OCI-LY7 (cell line): ENCODE data around the gene CSTPP1. TPM values are rescaled to one million over a fixed set of nuclear protein-coding genes. Genes with fewer than 3 reads are reported as not detected.

ENCODE experiments used
- BruUV-seq: library from RNA; stranded (reverse); fragments of 400-500 nt; replicated peaks from 2 replicates; lab custom pipeline; 2021; lab: Mats Ljungman, UMichigan
- CTCF ChIA-PET: fragments of 300-600 bp; sonication (Branson Sonifier 250); formaldehyde crosslinking; loops from one replicate; lab custom pipeline; 2022; ENCODE audit warnings: antibody characterized with exemption; ENCODE audit not compliant: unreplicated experiment; lab: Charles Lee
- POLR2A ChIA-PET: fragments of 300-600 bp; sonication (Branson Sonifier 250); formaldehyde crosslinking; loops from one replicate; lab custom pipeline; 2022; ENCODE audit warnings: antibody characterized with exemption; lab: Charles Lee
- DNase-seq: peaks from one replicate; pipeline ENCODE4 v3.0.0-alpha.2; 2015; ENCODE audit warnings: low spot score
- H2AFZ ChIP-seq: fragments of 200-600 bp; sonication (generic), shearing (Covaris generic); 2 replicates; pipeline ENCODE4 v1.6.1; 2014; ENCODE audit warnings: mild to moderate bottlenecking, antibody characterized with exemption, low read length, moderate library complexity
- H3K27ac ChIP-seq: fragments of 200-600 bp; sonication (generic); 2 replicates; pipeline ENCODE4 v1.5.1; 2014; ENCODE audit warnings: mixed run types, low read depth, mild to moderate bottlenecking, moderate library complexity, low read length, inconsistent platforms; ENCODE audit not compliant: poor library complexity, severe bottlenecking
- H3K36me3 ChIP-seq: fragments of 200-600 bp; sonication (generic); 2 replicates; pipeline ENCODE4 v1.6.1; 2014; ENCODE audit warnings: mild to moderate bottlenecking, antibody characterized with exemption, low read length, moderate library complexity, mixed read lengths; ENCODE audit not compliant: insufficient read depth
- H3K4me1 ChIP-seq: fragments of 200-600 bp; sonication (generic); 2 replicates; pipeline ENCODE4 v1.5.1; 2014; ENCODE audit warnings: mild to moderate bottlenecking, low read length; ENCODE audit not compliant: insufficient read depth, poor library complexity, severe bottlenecking
- H3K4me2 ChIP-seq: fragments of 200-600 bp; sonication (generic); 2 replicates; pipeline ENCODE4 v1.6.1; 2014; ENCODE audit warnings: mild to moderate bottlenecking, low read length
- H3K4me3 ChIP-seq: fragments of 200-600 bp; sonication (generic); 2 replicates; pipeline ENCODE4 v1.5.1; 2014; ENCODE audit warnings: mild to moderate bottlenecking, low read depth, low read length; ENCODE audit not compliant: poor library complexity, severe bottlenecking
- H3K79me2 ChIP-seq: fragments of 200-600 bp; sonication (generic); 2 replicates; pipeline ENCODE4 v1.6.1; 2016; ENCODE audit warnings: low read depth, mild to moderate bottlenecking, low read length, moderate library complexity, mixed read lengths; ENCODE audit not compliant: insufficient read depth
- H3K9me2 ChIP-seq: fragments of 200-600 bp; sonication (generic); 2 replicates; pipeline ENCODE4 v1.6.1; 2016; ENCODE audit warnings: mild to moderate bottlenecking, low read length, mixed read lengths; ENCODE audit not compliant: insufficient read depth
- H3K9me3 ChIP-seq: fragments of 200-600 bp; sonication (generic); 2 replicates; pipeline ENCODE4 v1.6.1; 2014; ENCODE audit warnings: mild to moderate bottlenecking, mixed run types, low read length, mixed read lengths
- H4K20me1 ChIP-seq: fragments of 200-600 bp; sonication (generic); 2 replicates; pipeline ENCODE4 v1.6.1; 2014; ENCODE audit warnings: mild to moderate bottlenecking, antibody characterized with exemption, low read length, moderate library complexity, mixed read lengths; ENCODE audit not compliant: insufficient read depth
- EZH2phosphoT487 ChIP-seq: fragments of 200-600 bp; sonication (generic); IDR thresholded peaks from 2 replicates; pipeline ENCODE4 v1.6.1; 2018; ENCODE audit warnings: low read depth, borderline replicate concordance, mild to moderate bottlenecking, mixed run types, antibody characterized with exemption, low read length, moderate library complexity, mixed read lengths
- intact Hi-C: fragments of 100-400 bp; cut with micrococcal nuclease; formaldehyde crosslinking; loops from one replicate; pipeline ENCODE4 v1.10.0; 2022; ENCODE audit not compliant: unreplicated experiment
- total RNA-seq, 2 experiments: library from RNA; depleted of rRNA in 1 of 2; stranded (reverse); fragments of >200 nt in 1 of 2; shearing (Covaris generic) in 1 of 2; gene quantifications; 2 replicates each; pipeline ENCODE4 v1.2.3, GENCODE V29; 2014 to 2022
- TF ChIP-seq, protein P1 (sequence below): fragments of 200-600 bp; sonication (generic); conservative IDR thresholded peaks from 2 replicates; pipeline ENCODE4 v1.5.1; 2014; ENCODE audit warnings: mild to moderate bottlenecking, antibody characterized with exemption, low read length, moderate library complexity, mixed read lengths

Gene CSTPP1
- total RNA-seq, 2 experiments from 2014 or later, result 39.6 to 43.1 TPM

DNA sequence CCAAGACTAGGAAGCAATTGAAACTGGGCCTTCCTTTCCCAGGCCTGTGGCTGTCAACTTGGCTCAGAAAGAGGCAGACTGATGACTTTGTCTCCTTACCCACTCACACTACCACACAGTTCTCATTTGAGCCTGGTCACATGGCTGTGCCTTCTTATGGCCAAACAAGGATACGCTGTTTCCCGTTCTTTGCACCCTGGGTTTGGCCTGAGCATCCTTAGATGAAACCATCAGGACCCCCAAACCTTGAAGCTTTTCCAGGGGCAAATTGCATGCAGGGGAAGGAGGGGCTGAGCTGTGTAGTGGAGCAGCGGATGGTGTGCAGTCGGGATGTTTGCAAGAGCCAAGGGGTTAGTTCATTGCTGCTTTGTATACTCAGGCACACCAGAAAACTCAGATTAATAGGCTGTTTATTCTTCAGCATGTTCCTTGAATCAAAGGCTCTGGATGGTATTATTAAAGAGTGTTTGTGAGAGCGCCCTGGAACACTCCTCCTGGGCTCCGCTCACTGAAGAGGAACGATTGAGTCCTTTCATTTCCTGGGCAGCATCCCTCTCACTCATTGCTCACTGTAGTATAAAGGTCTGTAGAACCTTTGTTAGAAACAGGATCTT is 170.3 kb downstream of the CSTPP1 start:
- BruUV-seq, result no TSS peak
- H4K20me1 ChIP-seq, result no peaks in the 10 kb centered on the region
- no peaks in the 10 kb centered on the region for H3K9me2 ChIP-seq
- ChIA-PET POLR2A (interaction anchor here (0.6 to 5.8 kb wide), 6 partner anchors 12 to 282 kb away, joined by 3 to 48 read pairs (median 4); no protein-coding TSS in a partner anchor), CTCF (interaction anchor here (1.1 kb wide), 1 partner anchor 104 kb away, joined by 3 read pairs; no protein-coding TSS in a partner anchor)
- H3K4me1 ChIP-seq, result peaks cover 98% of the 10 kb centered on the region
- no peak overlapping the region; the same call in 1 of the 2 replicates for H2AFZ ChIP-seq
- H3K36me3 ChIP-seq, result no peaks in the 10 kb centered on the region
- H3K9me3 ChIP-seq, result no peaks in the 10 kb centered on the region
- peaks cover 42% of the 10 kb centered on the region; the same call in 1 of the 2 replicates for H3K79me2 ChIP-seq
- H3K4me3 ChIP-seq, result peak overlapping the region; percentile 62
- peak; percentile 34 for DNase-seq
- intact Hi-C loops, result loop anchor here (5.0 kb wide), 1 partner anchor 170 kb away; the partner anchor contains the start of gene CSTPP1
- H3K4me2 ChIP-seq, result peak overlapping the region; percentile 77
- peak overlapping the region; percentile 99 for H3K27ac ChIP-seq
- TF ChIP-seq EZH2phosphoT487, result no peak
- TF ChIP-seq, protein P1, sequence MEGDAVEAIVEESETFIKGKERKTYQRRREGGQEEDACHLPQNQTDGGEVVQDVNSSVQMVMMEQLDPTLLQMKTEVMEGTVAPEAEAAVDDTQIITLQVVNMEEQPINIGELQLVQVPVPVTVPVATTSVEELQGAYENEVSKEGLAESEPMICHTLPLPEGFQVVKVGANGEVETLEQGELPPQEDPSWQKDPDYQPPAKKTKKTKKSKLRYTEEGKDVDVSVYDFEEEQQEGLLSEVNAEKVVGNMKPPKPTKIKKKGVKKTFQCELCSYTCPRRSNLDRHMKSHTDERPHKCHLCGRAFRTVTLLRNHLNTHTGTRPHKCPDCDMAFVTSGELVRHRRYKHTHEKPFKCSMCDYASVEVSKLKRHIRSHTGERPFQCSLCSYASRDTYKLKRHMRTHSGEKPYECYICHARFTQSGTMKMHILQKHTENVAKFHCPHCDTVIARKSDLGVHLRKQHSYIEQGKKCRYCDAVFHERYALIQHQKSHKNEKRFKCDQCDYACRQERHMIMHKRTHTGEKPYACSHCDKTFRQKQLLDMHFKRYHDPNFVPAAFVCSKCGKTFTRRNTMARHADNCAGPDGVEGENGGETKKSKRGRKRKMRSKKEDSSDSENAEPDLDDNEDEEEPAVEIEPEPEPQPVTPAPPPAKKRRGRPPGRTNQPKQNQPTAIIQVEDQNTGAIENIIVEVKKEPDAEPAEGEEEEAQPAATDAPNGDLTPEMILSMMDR, result no peak

DNA sequence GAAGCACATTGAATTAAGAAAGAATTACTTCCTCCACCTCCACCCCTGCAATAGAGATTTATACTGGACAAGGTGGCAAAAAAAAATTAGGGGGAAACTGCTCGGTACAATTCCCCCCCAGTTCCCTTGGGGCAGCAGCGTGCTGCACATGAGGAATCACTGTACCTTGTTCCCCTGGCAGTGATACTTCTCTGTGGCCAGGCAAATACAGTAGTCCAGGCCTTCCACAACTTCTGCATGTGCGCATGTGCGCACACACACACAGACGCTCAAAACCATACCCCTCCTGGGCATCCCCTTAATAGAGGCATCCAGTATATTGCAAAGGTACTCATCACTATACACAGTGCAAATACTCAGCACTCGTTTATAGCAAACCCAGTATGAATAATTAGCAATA is 171.2 kb downstream of the CSTPP1 start:
- H3K79me2 ChIP-seq, result peaks cover 42% of the 10 kb centered on the region; the same call in 1 of the 2 replicates
- no TSS peak for BruUV-seq
- DNase-seq, result peak; percentile 64

More for the DNA sequence above, 171.2 kb downstream of the CSTPP1 start:
- ChIA-PET POLR2A (interaction anchor here (0.6 to 5.8 kb wide), 6 partner anchors 13 to 283 kb away, joined by 3 to 48 read pairs (median 4); no protein-coding TSS in a partner anchor), CTCF (no interaction called here)
- Histone ChIP-seq H3K9me3 (no peaks in the 10 kb centered on the region), H3K4me3 (peak overlapping the region; percentile 62), H3K4me1 (peaks cover 98% of the 10 kb centered on the region), H3K4me2 (peak overlapping the region; percentile 77), H3K27ac (peak overlapping the region; percentile 99), H2AFZ (no peak overlapping the region; the same call in 1 of the 2 replicates), H3K36me3 (no peaks in the 10 kb centered on the region), H3K9me2 (no peaks in the 10 kb centered on the region), H4K20me1 (no peaks in the 10 kb centered on the region)
- intact Hi-C loops, result loop anchor here (5.0 kb wide), 1 partner anchor 170 kb away; the partner anchor contains the start of gene CSTPP1
- no peak for TF ChIP-seq EZH2phosphoT487
- TF ChIP-seq, protein P1, result peak; percentile 65
